SK-N-SH treated with all-trans-retinoic acid at 6 μM for 48 hours (cell line): Measurements from ENCODE around the gene NUBPL.
"Not testable (repeated sequence)": the region's sequence is repeated elsewhere in the genome, so short reads cannot be mapped to it uniquely, and the experiment has no call there.

ENCODE experiments used
- ATAC-seq: fragments of 200-7000 bp; cut with Tn5 transposase; 3 replicates; pipeline ENCODE4 v1.9.1; 2020; ENCODE audit warnings: mild to moderate bottlenecking, moderate library complexity
- ARNTL ChIP-seq: fragments of 450-650 bp; formaldehyde crosslinking; IDR thresholded peaks from 2 replicates; pipeline ENCODE4 v1.5.0; 2020; ENCODE audit warnings: low read depth, mild to moderate bottlenecking, moderate library complexity, borderline replicate concordance
- BACH2 ChIP-seq: fragments of 250-450 bp; sonication (Bioruptor Pico); IDR thresholded peaks from 2 replicates; pipeline ENCODE4 v1.9.0; 2021; ENCODE audit warnings: mild to moderate bottlenecking, borderline replicate concordance
- CREB5 ChIP-seq: fragments of 250-450 bp; sonication (Bioruptor Pico); IDR thresholded peaks from 2 replicates; pipeline ENCODE4 v1.5.1; 2020; ENCODE audit warnings: low read depth, mild to moderate bottlenecking, moderate library complexity
- CSDC2 ChIP-seq: fragments of 250-450 bp; sonication (Bioruptor Pico); IDR thresholded peaks from 2 replicates; pipeline ENCODE4 v1.5.0; 2020; ENCODE audit warnings: mild to moderate bottlenecking, moderate library complexity
- CSRNP3 ChIP-seq: fragments of 250-450 bp; sonication (Bioruptor Pico); IDR thresholded peaks from 2 replicates; pipeline ENCODE4 v1.5.1; 2021; ENCODE audit warnings: mild to moderate bottlenecking, moderate library complexity
- ESRRG ChIP-seq: fragments of 250-450 bp; sonication (Bioruptor Pico); IDR thresholded peaks from 2 replicates; pipeline ENCODE4 v1.6.1; 2021; ENCODE audit warnings: mild to moderate bottlenecking
- GLIS3 ChIP-seq: fragments of 250-450 bp; sonication (Bioruptor Pico); IDR thresholded peaks from 2 replicates; pipeline ENCODE4 v1.5.0; 2020; ENCODE audit warnings: mild to moderate bottlenecking, moderate library complexity
- ISL1 ChIP-seq: fragments of 250-450 bp; sonication (Bioruptor Pico); IDR thresholded peaks from 2 replicates; pipeline ENCODE4 v2.1.2; 2022; ENCODE audit warnings: mild to moderate bottlenecking, moderate library complexity
- OSR1 ChIP-seq: fragments of 250-450 bp; sonication (Bioruptor Pico); IDR thresholded peaks from 2 replicates; pipeline ENCODE4 v1.8.0; 2022; ENCODE audit warnings: moderate library complexity, mild to moderate bottlenecking, inconsistent platforms
- PPARA ChIP-seq: fragments of 250-450 bp; sonication (Bioruptor Pico); IDR thresholded peaks from 2 replicates; pipeline ENCODE4 v1.5.0; 2020; ENCODE audit warnings: mild to moderate bottlenecking, borderline replicate concordance
- RARB ChIP-seq: fragments of 250-450 bp; sonication (Bioruptor Pico); IDR thresholded peaks from 2 replicates; pipeline ENCODE4 v1.8.0; 2021; ENCODE audit warnings: mild to moderate bottlenecking, moderate library complexity
- SNAI2 ChIP-seq: fragments of 250-450 bp; sonication (Bioruptor Pico); IDR thresholded peaks from 2 replicates; pipeline ENCODE4 v1.5.0; 2020; ENCODE audit warnings: mild to moderate bottlenecking, moderate library complexity
- TCF4 ChIP-seq: fragments of 250-450 bp; sonication (Bioruptor Pico); IDR thresholded peaks from 2 replicates; pipeline ENCODE4 v1.8.0; 2021; ENCODE audit warnings: mild to moderate bottlenecking, moderate library complexity, borderline replicate concordance
- TOX ChIP-seq: fragments of 250-450 bp; sonication (Bioruptor Pico); IDR thresholded peaks from 2 replicates; pipeline ENCODE4 v1.8.0; 2021; ENCODE audit warnings: mild to moderate bottlenecking, moderate library complexity, borderline replicate concordance
- ZFP30 ChIP-seq: fragments of 450-650 bp; formaldehyde crosslinking; IDR thresholded peaks from 2 replicates; pipeline ENCODE4 v1.5.0; 2022; ENCODE audit warnings: mild to moderate bottlenecking, moderate library complexity
- ZNF70 ChIP-seq: fragments of 450-650 bp; formaldehyde crosslinking; IDR thresholded peaks from 2 replicates; pipeline ENCODE4 v1.5.0; 2020; ENCODE audit warnings: mild to moderate bottlenecking, moderate library complexity
- ZNF8 ChIP-seq: fragments of 450-650 bp; formaldehyde crosslinking; IDR thresholded peaks from 2 replicates; pipeline ENCODE4 v1.5.0; 2020; ENCODE audit warnings: mild to moderate bottlenecking, moderate library complexity
- TF ChIP-seq, protein P1 (sequence below): fragments of 250-450 bp; sonication (Bioruptor Pico); IDR thresholded peaks from 2 replicates; pipeline ENCODE4 v1.8.0; 2020; ENCODE audit warnings: mild to moderate bottlenecking, moderate library complexity, borderline replicate concordance

The NUBPL gene

DNA sequence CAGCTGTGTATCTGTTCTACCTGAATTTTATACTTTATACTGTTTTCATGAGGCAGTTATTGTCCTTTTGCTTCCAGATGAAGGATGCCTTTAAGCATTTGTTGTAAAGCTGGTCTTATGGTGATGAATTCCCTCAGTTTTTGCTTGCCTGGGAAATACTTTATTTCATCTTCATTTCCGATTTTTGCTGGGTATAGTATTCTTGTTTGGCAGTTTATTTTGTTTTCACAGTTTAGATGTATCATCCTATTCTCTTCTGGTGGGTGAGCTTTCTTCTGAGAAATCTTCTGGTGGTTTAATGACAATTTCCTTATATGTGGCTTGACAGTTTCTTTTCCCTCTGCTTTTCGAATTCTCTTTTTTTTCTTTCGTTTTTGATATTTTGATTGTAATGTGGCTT lies 188.1 kb downstream of the NUBPL start:
- no peak for ATAC-seq
- no peak for TF ChIP-seq GLIS3 (CRISPR knock-in tag)
- TF ChIP-seq ZNF8, result no peak
- TF ChIP-seq CSDC2 (CRISPR knock-in tag), result no peak
- no peak for TF ChIP-seq ARNTL (CRISPR knock-in tag)
- TF ChIP-seq ZNF70 (CRISPR knock-in tag), result no peak
- TF ChIP-seq CSRNP3, result no peak
- no peak for TF ChIP-seq OSR1
- no peak for TF ChIP-seq PPARA (CRISPR knock-in tag)
- no peak for TF ChIP-seq ESRRG (CRISPR knock-in tag)
- TF ChIP-seq ISL1, result no peak
- no peak for TF ChIP-seq RARB (CRISPR knock-in tag)
- no peak for TF ChIP-seq BACH2 (CRISPR knock-in tag)
- TF ChIP-seq, protein P1, sequence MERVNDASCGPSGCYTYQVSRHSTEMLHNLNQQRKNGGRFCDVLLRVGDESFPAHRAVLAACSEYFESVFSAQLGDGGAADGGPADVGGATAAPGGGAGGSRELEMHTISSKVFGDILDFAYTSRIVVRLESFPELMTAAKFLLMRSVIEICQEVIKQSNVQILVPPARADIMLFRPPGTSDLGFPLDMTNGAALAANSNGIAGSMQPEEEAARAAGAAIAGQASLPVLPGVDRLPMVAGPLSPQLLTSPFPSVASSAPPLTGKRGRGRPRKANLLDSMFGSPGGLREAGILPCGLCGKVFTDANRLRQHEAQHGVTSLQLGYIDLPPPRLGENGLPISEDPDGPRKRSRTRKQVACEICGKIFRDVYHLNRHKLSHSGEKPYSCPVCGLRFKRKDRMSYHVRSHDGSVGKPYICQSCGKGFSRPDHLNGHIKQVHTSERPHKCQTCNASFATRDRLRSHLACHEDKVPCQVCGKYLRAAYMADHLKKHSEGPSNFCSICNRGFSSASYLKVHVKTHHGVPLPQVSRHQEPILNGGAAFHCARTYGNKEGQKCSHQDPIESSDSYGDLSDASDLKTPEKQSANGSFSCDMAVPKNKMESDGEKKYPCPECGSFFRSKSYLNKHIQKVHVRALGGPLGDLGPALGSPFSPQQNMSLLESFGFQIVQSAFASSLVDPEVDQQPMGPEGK (CRISPR knock-in tag), result no peak
- TF ChIP-seq CREB5 (CRISPR knock-in tag), result no peak

DNA sequence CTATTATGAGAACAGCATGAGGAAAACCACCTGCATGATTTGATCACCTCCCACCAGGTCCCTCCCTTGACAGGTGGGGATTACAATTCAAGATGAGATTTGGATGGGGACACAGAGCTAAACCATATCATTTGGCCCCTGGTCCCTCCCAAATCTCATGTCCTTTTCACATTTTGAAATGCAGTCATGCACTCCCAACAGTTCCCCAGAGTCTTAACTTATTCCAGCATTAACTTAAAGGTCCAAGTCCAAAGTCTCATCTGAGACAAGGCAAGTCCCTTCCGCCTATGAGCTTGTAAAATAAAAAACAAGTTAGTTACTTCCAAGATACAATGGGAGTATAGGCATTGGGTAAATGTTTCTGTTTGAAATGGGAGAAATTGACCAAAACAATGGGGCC lies 189.8 kb downstream of the NUBPL start:
- not testable (repeated sequence) for ATAC-seq

DNA sequence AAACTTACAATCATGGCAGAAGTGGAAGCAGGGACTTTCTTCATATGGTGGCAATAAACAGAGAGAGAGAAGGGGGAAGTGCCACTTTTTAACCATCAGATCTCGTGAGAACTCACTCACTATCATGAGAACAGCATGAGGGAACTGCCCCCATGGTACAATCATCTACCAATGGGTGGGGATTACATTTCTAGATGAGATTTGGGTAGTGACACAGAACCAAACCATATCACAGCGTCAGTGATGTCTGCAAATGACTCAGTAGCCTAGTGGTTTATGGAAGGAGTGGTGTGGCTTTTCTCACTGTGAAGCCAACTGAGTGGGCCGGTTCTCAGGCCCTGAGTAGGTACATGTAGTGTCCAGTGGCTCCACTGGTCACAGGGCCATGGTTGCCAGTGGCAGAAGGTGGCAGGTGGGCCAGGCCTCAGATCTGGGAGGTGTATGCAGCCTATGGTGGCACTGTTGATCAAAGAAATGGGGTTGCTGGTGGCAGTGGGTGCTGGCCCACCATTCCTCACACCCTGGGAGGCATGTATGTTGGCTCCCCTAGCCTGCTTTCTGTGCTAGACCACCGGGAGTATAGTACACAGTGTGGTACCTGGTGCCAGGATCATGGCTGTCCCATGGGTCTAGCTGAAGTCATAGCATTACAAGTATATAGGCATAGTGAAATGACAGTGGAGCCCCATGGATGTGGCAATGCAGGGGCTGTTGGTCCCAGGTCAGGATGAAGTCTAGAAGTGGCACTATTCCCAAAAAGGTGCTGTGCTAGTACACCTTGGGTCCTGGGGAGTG lies 191.9 kb downstream of the NUBPL start:
- no peak for ATAC-seq
- no peak for TF ChIP-seq PPARA (CRISPR knock-in tag)
- no peak for TF ChIP-seq BACH2 (CRISPR knock-in tag)
- TF ChIP-seq TOX (CRISPR knock-in tag), result no peak
- no peak for TF ChIP-seq TCF4 (CRISPR knock-in tag)
- no peak for TF ChIP-seq SNAI2 (CRISPR knock-in tag)

GRCh38 chr14:31758941-31759340 lies 197.7 kb downstream of the NUBPL start:
- TF ChIP-seq BACH2 (CRISPR knock-in tag), result no peak
- no peak for TF ChIP-seq ESRRG (CRISPR knock-in tag)
- no peak for TF ChIP-seq ZNF8
- TF ChIP-seq, protein P1 (CRISPR knock-in tag), result no peak
- no peak for ATAC-seq

GRCh38 chr14:31760277-31760676 lies 199.1 kb downstream of the NUBPL start:
- TF ChIP-seq CSRNP3 (no peak), TOX (CRISPR knock-in tag) (no peak), PPARA (CRISPR knock-in tag) (no peak), CSDC2 (CRISPR knock-in tag) (no peak), ZFP30 (CRISPR knock-in tag) (no peak)
- TF ChIP-seq, all 23 proteins: peak for 0
- ATAC-seq, result no peak
